ENCODE data around the gene EBP.
"Not testable (repeated sequence)": the region's sequence is repeated elsewhere in the genome, so short reads cannot be mapped to it uniquely, and the experiment has no call there.

EBP gene

DNA sequence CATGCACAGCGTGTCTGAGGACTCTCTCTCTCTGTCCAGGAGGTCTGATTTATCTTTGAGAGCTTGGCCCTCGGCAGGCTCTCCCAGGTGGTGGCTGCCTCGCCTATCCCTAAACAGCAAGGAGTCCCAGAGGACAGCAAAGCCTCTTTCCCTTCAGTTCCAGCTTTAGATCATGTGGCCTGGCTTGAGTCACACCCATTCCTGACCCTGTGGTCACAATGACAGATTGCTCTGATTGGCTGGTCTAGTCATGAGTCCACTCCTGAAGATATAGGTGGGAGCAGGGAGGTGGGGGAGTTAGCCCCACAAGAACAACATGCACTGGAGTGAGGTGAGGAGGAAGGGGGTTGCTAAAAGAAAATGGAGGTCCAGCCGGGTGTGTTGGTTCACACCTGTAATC lies 24.9 kb upstream of the EBP start:
- DNase-seq = no peak

DNA sequence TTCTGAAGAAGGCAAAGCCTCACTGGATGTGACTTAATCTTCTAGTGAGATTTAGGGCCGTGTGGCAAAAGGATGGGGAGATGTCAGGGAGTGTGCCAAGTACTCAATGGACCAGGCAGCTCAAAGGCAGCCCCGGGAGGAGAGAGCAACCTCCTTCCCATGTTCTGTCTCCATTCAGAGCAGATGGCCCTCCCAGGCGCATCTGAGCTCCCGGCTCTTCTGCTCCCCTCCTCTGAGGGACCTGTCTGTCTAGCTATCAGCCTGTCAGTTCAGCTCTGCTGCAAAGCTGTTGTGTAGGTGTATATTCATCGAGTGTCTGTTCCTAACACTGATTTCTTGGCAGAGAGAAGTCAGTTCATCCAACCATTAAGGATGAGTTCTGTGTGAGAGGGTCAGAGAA lies 23.7 kb upstream of the EBP start:
- DNase-seq = no peak

DNA sequence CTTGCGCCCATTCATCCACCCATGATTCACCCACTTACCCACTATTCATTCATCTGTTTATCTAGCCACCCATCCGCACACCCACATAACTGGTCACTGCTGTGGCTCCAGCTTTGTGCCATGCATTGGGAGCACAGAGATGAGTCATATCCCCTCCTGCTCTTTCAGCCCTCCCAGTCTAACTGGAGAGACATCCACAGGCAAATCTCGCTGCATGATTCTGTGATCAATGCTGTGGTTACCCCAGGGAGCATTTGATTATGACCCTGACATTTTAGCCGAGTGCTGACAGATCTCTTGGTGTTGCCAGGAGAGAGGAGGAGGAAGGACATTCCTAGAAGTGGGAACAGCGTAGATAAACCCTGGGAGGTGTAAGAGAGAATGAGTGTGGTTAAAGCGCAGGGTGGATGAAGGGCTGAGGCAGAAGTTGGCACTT lies 23.2 kb upstream of the EBP start:
- DNase-seq = no peak

DNA sequence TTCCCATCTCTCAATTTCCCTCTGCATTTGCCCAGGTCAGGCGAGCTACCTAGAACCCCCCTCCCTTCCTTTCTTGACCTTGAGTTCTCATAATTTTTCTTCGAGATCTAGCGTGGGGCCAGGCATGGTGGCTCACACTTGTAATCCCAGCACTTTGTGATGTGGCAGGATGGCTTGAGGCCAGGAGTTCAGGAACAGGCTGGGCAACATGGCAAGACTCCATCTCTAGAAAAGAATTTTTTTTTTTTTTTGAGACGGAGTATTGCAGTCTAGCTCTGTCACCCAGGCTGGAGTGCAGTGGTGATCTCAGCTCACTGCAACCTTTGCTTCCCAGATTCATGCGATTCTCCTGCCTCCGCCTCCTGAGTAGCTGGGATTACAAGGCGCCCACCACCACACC lies 17.3 kb upstream of the EBP start:
- DNase-seq = no peak

DNA sequence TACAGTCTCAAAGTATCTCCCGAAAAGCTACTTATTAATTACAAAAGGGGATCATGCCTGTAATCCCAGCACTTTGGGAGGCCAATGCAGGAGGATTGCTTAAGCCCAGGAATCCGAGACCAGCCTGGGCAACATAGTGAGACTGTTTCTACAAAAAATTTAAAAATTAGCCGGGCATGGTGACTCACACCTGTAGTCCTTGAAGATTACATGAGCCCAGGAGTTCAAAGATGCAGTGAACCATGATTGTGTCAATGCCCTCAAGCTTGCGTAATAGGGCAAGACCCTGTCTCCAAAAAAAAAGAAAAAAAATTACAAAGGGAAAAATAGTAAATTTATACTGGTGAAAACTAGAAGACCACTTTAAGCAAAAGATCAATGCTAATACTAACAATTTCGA lies 16.1 kb upstream of the EBP start:
- no peak for DNase-seq

DNA sequence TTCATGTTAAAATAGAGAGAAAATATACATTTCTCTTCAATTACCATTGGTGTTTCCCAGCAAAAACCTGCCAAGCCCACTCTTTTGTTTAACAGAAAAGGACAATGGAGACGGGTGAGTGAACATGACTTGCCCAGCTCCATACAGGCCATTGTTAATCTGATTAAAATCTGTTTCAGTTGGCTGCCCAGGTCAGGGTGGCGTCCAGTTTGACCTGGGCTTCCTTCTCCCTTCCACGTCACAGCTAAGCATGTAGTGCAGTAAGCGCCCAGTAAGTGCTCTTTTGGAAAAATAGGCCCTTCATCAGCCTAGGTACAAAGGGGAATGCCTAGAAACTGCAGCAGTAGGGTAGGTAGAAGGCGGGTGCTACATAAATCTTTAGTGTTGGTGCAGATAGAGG lies 14.4 kb upstream of the EBP start:
- DNase-seq = no peak

DNA sequence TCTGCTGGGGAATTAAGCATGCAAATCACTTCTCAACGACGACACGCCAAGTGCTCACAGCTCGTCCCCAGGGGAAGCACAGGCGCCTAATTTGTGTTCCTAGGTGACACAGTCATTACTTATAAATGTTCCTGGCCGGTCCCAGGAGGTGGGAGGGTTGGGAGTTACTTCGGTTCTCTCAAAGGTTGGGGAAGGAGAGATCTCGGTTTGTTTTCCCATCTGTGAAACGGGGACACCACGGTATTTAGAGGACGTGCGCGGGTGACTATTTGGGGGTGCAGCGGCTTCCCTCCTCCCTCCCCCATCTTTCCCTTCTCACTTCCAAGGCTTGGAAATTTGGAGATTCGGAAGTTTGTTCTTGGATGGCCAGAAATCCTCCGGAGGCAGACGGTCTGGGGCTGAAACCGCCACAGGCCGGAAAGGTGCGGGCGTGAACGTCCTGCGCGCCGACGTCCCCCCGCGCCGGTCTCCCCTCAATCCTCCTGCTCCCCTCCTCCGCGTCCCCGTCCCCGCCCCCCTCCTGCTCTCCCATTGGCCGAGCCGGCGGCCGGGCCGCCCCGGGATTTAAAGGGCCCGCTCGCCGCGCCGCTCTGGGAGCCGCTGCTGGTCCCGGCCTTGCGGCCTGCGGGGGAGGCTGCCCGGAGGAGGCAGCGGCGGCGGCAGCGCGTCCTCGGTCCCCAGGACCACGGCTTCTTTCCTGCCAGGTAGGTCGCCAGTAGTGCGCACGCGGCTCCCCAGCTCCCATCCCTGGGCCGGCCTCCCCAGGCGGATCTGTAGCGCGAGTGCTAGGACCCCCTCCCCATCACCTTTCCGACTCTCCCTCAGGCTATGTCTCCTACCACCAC lies 13.0 kb upstream of the EBP start, which contains the start of gene PORCN:
PORCN (plus strand) TSS at position 593 of the 845 bp plus-strand sequence. CDS start 829 bp downstream, outside the sequence.
- peak; percentile 87 for DNase-seq

DNA sequence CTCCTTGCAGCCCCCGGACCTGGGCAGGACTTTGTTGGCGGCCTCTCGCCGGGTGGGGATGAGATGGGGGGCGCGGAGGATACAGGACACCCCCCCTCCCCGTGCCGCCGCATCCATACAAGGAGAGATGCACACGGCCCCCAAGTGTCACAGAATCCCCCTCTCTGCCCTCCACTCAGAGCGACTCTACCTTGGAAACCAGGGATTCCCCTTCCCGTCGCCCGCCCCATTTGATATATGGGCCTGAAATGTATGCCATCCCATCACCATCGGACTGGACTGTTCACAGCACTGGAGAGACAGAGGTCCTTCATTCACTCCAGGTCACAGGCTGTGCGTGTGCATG lies 12.4 kb upstream of the EBP start:
- no peak for DNase-seq

DNA sequence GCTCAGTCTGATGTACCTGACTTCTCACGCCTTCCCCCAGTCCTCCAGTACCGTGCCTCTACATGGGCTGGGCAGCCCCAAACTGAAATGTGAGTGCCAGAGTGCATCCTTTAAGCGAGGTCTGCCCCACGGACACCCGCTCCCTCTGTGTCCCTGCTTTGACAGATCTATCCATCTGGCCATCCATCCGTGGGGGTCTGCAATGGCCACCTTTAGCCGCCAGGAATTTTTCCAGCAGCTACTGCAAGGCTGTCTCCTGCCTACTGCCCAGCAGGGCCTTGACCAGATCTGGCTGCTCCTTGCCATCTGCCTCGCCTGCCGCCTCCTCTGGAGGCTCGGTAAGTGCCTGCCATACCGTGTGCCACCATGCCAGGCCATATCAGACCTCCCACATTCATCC lies 12.0 kb upstream of the EBP start:
- no peak for DNase-seq

DNA sequence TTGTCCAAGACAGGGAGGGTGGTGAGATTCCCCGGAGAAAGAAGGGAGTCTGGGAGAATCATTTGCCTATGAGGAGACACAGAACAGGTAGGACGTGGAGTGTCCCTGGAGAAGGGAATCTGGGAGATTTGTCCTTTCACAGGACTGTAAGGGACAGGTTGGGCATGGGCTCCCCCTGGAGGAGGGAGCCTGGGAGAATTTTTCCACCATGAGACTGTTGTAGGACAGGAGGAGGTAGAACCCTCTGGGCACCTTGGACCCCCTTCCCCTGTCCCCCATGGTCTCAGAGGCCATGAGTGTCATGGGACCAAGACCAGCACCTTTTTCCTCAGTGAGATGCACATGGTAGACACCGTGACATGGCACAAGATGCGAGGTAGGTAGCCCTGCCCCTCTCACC lies 10.0 kb upstream of the EBP start:
- DNase-seq = no peak

DNA sequence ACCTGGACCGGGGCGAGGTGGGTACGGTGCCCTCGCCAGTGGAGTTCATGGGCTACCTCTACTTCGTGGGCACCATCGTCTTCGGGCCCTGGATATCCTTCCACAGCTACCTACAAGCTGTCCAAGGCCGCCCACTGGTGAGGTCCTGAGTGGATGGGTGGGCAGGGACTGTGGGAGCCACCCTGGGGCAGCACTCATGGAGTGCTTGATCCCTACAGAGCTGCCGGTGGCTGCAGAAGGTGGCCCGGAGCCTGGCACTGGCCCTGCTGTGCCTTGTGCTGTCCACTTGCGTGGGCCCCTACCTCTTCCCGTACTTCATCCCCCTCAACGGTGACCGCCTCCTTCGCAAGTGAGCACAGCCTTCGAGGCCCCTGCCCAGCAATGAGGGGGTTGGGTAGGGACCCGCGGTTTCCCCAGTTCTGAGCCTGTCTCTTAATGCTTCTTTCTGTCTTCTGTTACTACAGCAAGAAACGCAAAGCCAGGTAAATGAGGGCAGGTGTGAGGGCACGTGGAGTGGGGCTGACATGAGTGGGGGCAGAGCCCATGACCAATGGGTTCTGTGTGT lies 9.2 kb upstream of the EBP start:
- DNase-seq = no peak

DNA sequence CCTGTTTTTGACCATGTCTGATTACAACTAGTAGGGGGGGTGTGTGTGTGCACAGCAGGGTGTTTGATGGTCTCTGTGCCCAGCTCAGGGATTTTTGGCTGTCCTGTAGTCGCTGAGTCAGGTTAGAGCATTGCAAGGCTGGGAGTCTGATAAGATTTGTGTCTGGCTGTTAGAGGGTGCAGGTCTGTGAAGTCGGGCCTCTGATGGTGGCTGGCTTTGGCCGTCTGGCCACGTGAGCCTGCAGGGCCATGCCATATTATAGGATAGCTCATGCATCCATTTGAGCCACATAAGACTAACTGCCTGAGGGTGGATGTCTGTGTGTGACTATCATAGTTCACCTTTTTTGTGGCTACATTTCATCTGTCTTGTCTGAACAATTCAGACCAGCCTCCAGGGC lies 7.9 kb upstream of the EBP start:
- DNase-seq = no peak

DNA sequence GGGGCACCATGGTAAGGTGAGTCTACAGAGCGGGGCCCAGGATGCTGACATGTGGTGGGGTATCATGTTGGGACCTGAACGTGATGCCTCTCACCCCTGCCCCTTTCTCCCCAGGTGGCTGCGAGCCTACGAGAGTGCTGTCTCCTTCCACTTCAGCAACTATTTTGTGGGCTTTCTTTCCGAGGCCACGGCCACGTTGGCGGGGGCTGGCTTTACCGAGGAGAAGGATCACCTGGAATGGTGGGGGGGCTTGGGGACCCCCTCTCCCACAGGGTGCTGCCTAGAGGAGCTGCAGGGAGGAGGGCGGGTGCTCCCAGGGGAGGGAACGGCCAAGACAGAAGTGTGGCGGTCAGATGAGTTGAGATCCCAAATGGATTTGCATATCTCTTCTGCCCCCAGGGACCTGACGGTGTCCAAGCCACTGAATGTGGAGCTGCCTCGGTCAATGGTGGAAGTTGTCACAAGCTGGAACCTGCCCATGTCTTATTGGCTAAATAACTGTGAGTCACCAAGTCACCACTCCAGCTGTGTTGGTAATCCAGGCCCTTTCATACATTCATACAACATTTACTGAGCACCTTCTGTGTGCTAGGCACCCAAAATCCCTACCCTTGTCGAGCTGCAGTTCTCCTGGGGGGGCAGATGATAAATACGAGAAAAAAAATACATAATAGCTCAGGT lies 7.3 kb upstream of the EBP start:
- DNase-seq = no peak

DNA sequence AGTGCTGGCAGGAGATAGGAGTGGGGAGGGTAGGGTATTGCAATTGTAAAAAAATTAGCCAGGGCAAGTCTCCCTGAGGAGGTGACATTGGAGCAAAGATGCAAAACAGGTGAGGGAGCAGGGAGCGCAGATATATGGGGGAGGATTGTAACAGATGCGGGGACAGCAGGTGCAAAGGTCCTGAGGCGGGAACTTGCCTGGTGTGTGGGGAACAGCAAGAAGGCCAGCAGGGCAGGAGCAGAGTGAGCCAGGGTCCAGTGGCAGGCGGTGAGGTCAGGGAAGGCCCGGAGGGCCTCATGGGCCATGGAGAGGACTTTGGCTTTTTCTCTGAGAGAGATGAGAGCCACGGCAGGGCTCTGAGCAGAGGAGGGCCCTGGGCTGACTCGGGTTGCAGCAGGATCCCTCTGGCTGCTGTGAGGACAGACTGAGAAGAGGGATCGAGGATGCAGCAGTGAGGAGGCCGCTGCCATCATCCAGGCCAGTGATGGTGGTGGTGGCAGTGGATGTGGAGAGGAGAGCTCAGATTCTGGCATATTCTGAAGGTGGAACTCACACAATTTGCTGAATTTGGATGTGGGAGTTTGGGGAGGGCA lies 6.6 kb upstream of the EBP start:
- DNase-seq = no peak

DNA sequence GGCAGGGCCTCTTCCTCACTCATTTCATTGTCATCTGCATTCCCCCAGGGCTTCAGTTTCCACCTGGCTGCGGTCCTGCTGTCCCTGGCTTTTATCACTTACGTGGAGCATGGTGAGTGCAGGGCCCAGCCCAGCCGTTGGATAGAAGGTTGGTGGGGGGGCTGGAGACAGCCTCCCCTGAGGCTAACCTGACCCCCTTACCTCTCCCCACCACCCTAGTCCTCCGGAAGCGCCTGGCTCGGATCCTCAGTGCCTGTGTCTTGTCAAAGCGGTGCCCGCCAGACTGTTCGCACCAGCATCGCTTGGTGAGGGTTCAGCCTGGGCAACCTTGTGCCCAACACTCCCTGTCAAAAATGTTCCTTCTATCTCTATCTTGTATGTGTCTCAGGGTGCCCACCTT lies 5.8 kb upstream of the EBP start:
- DNase-seq = no peak

DNA sequence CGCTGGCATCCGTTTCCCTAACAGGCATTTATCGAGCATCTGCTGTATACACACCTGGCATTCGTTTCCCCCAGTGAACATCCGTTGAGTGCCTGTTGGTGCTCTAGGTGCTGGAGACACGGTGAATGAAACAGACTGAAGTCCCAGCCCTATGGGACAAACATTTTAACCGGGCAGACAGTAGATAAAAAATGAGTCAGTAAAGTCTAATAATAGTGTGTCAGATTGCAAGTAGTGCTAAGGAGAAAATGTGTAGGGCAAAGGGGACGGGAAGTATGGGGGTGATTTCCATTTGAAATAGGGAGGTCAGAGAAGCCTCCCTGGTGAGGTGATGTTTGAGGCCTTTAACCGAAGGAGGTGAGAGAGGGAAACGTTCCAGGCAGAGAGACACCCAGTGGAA lies 5.3 kb upstream of the EBP start:
- DNase-seq = no peak

DNA sequence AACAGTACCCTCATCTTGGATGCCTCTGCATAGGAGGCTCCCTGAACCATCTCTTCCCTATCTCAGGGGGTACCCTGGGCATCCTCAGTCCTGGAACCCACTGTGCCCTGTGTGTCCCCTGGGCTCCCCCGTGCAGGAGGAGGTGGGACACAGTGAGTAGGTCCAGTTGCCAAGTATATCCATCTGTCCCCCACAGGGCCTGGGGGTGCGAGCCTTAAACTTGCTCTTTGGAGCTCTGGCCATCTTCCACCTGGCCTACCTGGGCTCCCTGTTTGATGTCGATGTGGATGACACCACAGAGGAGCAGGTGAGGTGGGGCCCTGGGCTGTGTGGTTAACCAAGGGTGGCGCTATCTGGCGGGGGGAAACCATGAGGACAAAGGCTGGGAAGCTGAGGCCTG lies 4.6 kb upstream of the EBP start:
- DNase-seq = no peak

DNA sequence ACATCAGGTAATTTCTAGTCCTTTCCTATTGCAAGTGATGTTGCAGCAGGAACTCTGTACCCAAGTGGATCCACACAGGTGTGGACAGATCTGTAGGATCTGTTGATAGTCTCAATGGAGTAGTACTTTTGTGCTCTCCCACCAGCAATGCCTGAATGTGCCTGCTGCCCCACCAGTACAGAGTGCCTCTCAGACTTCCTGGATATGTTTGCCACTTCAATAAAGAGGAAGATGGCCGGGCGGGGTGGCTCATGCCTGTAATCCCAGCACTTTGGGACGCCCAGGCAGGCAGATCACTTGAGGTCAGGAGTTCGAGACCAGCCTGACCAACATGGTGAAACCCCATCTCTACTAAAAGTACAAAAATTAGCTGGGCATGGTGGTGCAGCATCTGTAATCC lies 2.1 kb upstream of the EBP start:
- DNase-seq = not testable (repeated sequence)

DNA sequence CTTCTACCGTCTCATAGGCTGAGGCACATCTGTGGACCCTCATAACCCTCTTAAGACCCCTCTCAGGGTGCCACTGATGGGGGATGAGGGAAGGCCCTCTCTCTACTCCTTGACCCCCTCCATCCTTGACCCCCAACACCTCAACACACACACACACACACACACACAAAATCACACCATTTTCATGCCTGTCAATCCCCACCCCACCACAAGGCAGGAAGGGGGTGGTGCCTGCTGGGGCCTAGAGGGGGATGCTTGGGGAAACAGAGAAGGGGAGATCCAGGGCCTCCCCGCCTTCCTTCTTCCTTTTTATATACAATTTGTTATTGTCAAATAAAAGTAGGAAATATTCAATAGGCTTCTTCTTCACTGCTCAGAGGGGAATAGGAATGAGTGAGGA lies 1.2 kb upstream of the EBP start:
- peak; percentile 39 for DNase-seq

DNA sequence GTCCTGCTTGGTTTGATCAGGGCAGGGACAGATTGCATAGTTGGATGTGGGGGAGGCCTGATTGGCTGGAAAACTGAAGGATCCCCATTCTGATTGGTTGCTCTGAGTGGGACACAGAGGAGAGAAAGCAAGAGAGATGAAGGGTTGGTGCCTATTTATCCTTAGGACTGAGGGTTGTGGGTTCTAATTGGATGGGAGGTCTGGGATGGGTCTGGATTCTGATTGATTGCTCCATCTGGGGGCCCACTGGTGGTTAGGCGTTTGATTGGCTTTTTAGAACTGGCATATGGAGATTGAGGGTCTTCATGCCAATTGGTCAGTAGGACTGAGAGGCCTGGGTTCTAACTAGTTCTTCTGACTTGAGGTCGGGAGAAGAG lies 644 bp upstream of the EBP start:
- peak; percentile 54 for DNase-seq

DNA sequence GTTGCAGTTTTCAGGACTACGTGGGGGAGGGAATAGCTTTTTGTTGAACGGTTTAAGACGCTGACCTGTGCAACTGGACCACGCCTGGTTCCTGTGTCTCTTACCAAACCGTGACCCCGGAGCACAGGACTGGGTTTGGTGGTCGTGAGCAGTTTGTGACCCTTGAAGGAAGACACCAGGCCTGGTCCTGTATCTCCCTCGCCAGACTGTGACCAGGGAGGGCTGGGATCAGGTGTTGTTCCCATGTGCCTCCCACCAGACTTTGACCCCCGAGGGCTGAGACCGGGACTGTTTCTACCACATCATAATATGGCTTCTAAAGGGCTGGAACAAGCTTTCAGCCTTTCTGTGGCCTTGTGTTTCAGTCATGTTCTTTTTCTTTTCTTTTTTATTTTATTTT lies 683 bp downstream of the EBP start:
- no peak for DNase-seq

DNA sequence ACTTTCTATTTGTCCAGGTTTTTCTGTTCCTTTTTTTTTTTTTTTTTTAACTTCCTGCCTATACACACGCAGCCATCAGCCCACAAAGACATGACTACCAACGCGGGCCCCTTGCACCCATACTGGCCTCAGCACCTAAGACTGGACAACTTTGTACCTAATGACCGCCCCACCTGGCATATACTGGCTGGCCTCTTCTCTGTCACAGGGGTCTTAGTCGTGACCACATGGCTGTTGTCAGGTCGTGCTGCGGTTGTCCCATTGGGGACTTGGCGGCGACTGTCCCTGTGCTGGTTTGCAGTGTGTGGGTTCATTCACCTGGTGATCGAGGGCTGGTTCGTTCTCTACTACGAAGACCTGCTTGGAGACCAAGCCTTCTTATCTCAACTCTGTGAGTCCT lies 2.1 kb downstream of the EBP start:
- no peak for DNase-seq

DNA sequence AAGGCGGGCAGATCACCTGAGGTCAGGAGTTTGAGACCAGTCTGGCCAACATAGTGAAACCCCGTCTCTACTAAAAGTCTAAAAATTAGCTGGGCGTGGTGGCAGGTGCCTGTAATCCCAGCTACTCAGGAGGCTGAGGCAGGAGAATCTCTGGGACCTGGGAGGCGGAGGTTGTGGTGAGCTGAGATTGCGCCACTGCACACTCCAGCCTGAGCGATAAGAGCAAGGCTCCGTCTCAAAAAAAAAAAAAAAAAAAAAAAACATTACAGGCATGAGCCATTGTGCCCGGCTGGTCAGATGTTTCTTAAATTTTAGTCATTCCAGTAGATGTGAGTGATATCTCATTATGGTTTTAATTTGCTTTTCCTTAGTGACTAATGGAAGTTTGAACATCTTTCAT lies 4.2 kb downstream of the EBP start:
- DNase-seq = not testable (repeated sequence)

DNA sequence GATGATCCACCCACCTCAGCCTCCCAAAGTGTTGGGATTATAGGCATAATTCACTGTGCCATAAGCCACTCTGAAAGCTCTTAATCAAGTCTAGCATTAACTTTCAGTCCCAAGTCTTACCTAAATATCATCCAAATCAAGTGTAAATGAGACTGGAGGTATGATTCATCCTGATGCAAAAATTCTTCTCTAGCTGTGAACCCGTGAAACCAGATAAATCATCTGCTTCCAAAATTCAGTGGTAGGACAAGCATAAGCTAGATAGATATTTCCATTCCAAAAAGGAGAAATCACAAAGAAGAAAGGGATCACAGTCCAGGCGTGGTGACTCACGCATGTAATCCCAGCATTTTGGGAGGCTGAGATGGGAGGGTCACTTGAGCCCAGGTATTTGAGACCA lies 9.1 kb downstream of the EBP start:
- DNase-seq = no peak

Measured in activated CD4-positive, alpha-beta T cell treated with anti-CD3 and anti-CD28 coated beads, Interleukin-2, Interleukin-6, amounts not matched to agents 100 ng/mL and 50 ng/mL, durations not matched to agents 16 hours and 8 hours (primary cell).